GM18505 (cell line): ENCODE data around the gene COQ3.

Experiments used
- ATAC-seq: cut with Tn5 transposase; IDR thresholded peaks from one replicate; pipeline ENCODE4 v1.9.1; 2021; ENCODE audit not compliant: unreplicated experiment
- POLR2A ChIP-seq: IDR thresholded peaks from 4 replicates; pipeline ENCODE4 v1.6.1; 2011; ENCODE audit warnings: borderline replicate concordance; ENCODE audit not compliant: insufficient read depth, insufficient read length; ENCODE audit errors: extremely low read depth

The COQ3 gene

DNA sequence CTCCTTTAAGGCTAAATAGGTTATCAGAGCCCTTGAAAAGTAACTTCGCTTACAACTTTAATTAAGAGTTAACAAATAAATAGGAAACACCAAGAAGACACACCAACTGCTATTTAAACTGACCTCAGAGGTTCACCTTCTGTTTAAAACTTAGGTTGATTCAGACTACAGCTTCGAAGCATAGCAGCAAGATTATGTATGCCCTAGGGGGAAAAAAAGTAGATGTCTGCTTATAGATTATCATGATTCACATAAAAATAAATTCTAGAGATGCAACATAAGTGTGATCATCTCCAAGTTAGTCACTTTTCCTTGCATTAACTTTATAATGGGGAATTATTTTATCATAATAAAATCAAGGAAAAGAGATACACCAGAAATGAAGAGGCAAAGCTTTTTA is 22.2 kb upstream of the COQ3 start:
- ATAC-seq, result no peak
- TF ChIP-seq POLR2A, result no peak

- ATAC-seq, result no peak
- no peak for TF ChIP-seq POLR2A
Observed at GRCh38 chr6:99415446-99415845, 21.5 kb upstream of the COQ3 start.

DNA sequence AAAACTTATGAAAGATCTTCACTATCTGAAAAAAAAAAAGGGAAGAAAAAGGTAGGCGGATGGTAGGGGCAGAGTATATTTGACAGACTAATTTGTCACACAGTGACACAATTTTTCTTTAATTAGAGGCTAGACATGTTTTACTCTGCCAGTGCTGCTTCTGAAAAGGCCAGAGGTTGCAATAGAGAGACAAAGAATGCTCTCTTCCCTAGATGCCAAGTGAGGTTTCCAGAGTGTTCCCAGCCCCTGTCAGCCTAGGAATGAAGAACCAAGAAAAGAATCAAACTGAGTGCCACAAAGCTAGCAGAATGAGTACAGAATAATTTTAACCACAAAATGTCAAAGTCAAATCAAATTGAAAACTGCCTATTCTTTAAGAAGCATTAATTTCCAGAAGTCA is 18.1 kb upstream of the COQ3 start:
- TF ChIP-seq POLR2A, result no peak
- no peak for ATAC-seq

DNA sequence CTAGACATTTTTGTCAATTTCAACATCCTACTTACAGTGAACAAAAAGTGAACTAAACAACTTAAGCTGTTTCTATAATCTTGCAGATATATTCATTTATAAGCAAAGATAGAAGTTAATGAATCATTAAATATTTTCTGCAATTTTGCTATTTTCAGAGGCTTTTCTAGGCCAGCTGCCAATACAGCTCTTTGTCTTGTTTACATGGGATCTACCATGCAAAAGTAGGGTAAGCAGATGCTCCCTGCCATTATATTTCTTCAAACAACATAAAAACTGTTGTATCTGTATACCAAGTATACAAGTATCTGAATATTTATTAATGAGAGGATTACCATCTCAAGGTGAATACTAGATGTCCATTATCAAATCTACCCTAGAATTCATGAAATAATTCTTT is 15.7 kb upstream of the COQ3 start:
- ATAC-seq, result no peak
- no peak for TF ChIP-seq POLR2A

- no peak for TF ChIP-seq POLR2A
Observed at GRCh38 chr6:99407076-99407475, 13.1 kb upstream of the COQ3 start.

GRCh38 chr6:99402448-99402847 is 8.5 kb upstream of the COQ3 start:
- no peak for TF ChIP-seq POLR2A
- ATAC-seq, result no peak

More at GRCh38 chr6:99407076-99407475, 13.1 kb upstream of the COQ3 start:
- ATAC-seq, result no peak

DNA sequence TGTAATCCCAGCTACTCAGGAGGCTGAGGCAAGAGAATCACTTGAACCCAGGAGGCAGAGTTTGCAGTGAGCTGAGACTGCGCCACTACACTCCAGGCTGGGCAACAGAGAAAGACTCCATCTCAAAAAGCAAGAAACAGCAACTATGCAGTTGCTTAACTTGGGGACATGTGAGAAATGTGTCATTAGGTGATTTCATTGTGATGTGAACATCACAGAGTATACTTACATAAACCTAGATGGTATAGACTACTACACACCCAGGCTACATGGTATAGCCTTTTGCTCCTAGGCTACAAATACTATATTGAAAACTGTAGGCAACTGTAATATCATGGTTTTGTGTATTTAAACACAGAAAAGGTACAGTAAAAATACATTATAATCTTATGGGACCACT is 3.3 kb upstream of the COQ3 start:
- no peak for ATAC-seq
- no peak for TF ChIP-seq POLR2A

GRCh38 chr6:99393366-99393697 is 663 bp downstream of the COQ3 start:
- no peak for TF ChIP-seq POLR2A
- ATAC-seq, result peak; percentile 22

DNA sequence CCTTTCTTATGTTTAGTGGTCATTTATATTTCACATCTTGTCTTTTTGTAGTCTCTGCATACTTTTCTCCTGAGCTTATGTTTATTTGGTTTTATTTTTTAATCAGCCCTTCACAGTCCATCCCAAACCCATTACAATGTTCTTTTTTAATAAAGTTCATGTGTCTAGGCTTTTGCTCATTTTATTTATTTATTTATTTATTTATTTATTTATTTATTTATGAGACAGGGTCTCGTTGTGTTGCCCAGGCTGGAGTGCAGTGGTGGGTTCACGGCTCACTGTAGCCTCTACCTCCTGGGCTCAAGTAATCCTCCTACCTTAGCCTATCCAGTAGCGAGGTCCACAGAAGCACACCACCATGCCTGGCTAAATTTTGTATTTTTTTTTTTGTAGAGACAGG is 3.1 kb downstream of the COQ3 start:
- TF ChIP-seq POLR2A, result no peak
- no peak for ATAC-seq

GRCh38 chr6:99384507-99384906 is 9.5 kb downstream of the COQ3 start:
- ATAC-seq, result no peak
- TF ChIP-seq POLR2A, result no peak

- TF ChIP-seq POLR2A, result no peak
- no peak for ATAC-seq
Observed at GRCh38 chr6:99378636-99379035, 15.4 kb downstream of the COQ3 start.

DNA sequence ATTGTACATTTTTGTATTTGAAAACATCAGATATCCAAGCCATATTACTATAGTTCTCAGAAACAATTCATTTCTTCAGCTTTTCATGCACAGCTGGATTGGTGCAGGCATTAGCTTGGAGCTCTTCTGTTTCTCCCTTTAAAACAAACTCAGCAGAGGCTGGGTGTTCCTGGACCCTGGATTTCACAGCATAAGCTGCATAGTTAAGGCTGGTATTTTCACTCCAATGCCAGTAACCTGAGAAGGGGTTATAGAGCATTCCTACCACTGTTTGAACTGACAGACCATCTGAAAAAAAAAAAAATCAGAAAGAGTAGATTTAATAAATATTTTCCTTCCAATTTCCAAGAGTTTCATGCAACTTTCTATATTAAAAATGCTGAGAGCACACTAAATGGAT is 24.5 kb downstream of the COQ3 start:
- TF ChIP-seq POLR2A, result no peak
- ATAC-seq, result no peak

DNA sequence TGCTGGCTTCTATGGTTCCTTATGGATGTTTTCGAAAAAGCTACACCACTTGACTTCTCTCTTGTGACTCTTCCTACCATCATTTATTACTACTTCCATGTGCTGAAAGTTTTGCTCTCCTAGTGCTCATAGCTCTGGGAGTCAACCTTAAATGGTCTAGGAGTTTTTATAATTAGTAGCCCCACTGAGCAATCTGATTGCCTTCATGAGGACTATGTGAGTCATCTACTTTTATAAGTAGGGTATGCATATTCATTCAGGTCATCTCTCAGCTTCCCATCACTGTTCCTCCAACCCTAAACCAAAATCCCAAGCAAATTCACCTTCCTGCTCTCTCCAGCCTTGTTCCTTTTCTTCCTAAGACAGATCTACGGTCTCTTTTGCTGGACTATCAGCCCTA is 27.1 kb downstream of the COQ3 start:
- ATAC-seq, result no peak
- TF ChIP-seq POLR2A, result no peak

DNA sequence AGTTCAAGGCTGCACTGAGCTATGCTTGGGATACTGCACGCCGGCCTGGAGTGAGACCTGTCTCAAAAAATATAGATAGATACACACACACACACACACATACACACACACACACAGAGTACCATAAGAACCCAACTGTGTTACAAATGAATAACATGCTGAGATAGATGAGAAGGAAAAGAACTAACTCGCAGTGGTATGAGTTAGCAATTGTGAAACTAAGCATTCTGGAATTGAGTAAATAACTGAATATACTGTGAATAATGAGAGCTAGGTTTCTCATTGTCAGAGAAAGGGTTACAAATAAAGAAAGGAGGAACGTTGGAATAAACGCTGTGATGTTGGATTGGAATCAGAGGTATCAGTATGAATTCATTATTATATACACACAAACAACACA is 30.0 kb downstream of the COQ3 start:
- peak; percentile 80 for ATAC-seq
- no peak for TF ChIP-seq POLR2A

GRCh38 chr6:99362678-99363268 is 31.2 kb downstream of the COQ3 start:
- ATAC-seq, result no peak
- TF ChIP-seq POLR2A, result no peak

DNA sequence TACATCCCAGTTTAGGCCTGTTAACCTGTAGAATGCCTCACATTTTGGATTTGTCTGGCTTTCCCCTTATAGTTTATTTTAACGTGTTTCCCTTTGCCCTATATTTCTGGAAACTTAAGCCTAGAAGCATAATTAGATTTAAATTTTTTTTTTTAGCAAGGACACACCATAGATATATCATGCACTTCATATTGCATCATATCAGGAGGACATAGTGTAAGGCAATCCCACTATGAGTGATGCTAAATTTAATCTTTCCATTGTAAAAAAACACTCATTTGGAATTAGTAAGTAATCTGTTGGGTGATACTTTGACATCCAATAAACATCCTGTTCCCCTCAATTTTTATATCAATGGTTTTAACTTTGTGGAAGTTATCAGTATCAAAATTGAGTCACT is 34.2 kb downstream of the COQ3 start:
- ATAC-seq, result no peak
- no peak for TF ChIP-seq POLR2A

GRCh38 chr6:99356641-99357040 is 37.4 kb downstream of the COQ3 start:
- TF ChIP-seq POLR2A, result no peak
- no peak for ATAC-seq
